Measurements from ENCODE around the gene CUL7.

- no peak for TF ChIP-seq EZH2 (IDR thresholded peaks at IDR 0.05; ENCODE audit: borderline replicate concordance, insufficient read depth, low read depth, low read length, poor library complexity, severe bottlenecking)
- no peak for TF ChIP-seq CTCF (IDR thresholded peaks at IDR 0.05)
Measured at GRCh38 chr6:42993445-42993844, 60.2 kb downstream of the CUL7 start.

All from B cell (primary cell).